CD4-positive, alpha-beta T cell treated with Interleukin-21 for 1 hour (primary cell): ENCODE results near the gene FEM1C.

Source experiments
- DNase-seq: peaks from one replicate; pipeline ENCODE4 v3.0.0-alpha.2; 2020

The FEM1C gene

DNA sequence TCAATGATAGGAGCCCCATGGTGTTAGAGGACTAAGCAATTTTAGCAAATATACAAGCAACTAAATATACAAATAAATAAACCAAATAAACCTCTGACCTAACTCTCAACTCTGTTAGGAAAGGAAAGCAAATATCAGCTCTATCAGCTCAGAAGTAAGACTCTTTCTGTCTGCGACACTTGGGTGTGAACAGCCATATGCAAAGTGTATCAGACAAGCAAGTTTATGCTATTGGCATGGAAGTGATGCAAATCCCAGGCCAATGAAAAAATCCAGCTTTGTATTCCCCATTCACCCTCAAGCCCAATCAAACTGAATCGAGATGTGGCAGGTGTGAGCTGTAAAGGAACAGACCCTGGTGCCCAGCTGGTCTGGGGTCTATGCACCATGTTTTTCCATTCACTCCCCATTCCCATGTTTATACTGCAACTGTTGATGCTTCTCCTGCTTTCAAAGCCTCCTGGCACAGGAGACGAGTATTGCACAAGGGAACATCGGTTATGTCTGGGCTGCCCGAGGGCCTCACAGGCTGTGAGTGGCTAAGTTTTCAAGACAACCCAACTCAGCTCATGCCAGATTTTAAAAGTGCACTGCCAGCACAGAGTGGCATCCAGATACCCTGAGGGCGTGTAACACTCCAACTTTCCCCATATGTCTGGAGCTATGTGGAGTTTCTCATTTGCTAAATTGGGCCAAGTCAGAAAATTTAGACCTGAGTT is 73.1 kb downstream of the FEM1C start:
- DNase-seq: no peak

DNA sequence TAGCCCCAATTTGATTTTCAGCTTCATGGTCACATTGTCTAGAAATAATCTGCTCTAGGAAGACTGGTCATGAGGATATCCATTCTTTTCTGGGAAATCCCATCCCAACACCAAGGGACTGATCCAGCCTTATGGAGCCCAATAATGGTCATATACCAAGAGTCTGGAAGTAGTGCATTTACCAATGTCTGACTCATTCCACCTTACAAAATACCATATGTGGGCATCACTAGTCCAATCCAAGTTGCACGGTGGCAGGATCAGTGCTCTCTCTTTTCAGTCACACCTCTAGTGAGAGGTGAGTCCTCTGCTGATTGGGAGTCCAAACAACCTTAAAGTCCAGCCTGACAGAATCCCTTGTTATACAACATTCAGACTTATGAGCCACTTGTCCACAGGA is 73.7 kb downstream of the FEM1C start:
- no peak for DNase-seq
